Activated T-helper 1 cell treated with Interleukin-2 at 50 U/mL for 16 hours (primary cell): Measurements from ENCODE around the gene EME2.

Source experiments
- DNase-seq: peaks from one replicate; pipeline ENCODE4 v3.0.0-alpha.2; 2020; ENCODE audit warnings: low read depth

Gene EME2

DNA sequence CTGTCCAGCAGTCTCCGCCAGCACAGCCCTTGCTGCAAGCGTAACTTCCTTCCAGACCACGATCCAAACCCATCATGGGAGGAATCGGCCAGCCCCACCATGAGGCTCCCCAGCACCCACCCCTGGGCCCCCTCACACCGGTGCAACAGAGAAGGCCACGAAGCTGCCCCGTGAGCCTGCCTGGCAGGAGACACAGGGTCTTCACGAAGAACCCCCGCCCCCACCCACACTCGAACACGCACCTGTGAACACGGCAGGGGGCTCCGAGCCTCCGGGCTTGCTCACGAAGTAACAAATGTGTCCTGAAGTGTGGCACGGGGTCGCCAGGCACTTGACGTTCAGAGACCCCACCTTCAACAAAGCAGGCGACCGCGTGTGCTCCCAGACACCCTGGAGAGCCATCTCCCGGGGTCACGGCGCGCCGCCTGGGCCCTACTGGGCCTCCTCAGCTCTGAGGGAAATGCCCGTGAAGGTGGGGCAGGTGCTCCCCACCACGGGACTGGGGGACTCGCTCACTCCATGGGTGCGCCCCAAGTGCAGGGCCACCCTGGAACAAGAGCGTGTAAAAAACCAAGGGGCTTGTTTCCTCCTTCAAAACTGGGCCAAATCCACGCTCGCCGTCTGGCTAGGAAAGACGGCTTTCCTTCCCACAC, 46.4 kb downstream of the EME2 start:
- no peak for DNase-seq

DNA sequence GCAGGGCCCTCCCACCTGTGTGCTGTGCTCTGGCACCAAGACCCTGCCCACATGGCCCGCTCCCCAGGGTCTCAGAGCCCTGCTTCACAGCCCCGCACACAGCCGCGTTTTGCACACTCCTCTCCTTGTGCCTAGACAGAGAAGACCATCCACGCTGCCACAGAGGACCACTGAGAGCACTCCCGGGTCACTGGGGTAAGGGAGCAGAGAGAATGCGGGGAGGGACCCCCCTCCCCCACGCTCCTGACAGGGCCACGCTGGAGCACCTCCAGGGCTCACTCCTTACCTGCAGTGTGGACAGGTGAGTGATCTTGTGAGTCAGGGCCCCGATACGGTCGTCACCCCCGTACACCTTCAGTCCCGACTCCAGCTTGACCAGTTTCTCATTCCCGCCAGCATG, 47.0 kb downstream of the EME2 start:
- no peak for DNase-seq

GRCh38 chr16:1820096-1820945, 47.7 kb downstream of the EME2 start:
- no peak for DNase-seq

DNA sequence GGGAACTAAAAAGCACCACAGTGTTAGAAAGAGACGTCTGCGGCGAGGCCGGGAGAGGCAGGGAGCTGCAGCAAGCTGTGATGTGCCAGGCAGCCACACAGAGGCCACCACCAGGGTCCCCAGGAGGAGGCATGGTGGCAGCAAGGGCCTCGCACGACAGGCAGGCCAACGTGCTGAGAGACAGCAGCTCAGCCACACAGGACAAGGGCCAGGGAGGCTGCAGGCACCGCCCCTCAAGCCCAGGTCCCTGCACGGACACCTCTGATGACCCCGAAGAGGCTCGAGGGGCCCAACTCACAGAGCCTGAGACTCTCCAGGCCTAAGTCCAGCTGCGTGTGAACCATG, 48.3 kb downstream of the EME2 start:
- DNase-seq: no peak

DNA sequence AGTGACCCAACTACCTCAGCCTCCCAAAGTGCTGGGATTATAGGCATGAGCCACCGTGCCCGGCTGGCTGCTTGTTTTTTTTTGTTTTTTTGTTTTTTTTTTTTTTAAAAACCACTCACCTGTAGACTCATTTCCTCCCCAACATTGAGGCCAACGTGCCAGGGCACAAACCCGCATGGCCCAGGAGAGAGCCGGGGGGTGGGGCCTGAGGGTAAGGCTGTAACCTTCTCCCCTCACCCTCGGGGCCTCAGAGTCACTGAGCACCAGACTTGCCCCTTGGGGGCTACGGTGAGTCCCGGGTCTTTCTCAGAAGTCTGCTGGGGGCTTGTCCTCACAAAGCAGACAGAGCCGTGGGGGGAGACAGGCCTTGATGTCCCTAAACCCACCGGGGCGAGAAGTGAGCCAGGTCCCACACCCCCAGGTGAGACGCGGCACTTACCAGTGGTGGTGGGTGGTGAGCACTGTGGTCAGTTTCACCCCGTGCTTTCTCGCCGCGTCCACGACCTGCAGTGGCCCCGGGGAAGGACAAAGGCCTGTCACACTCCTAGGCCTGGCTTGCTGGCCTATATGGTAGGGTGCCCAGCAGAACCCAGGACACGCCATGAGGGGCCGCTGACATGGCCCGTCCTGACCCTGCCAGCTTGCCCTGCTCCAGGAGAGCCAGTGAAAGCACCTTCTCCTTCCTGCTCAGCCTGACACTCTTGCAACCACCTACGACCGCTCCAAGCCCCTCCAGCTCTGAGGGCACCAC, 49.4 kb downstream of the EME2 start:
- DNase-seq: no peak

GRCh38 chr16:1822801-1823200, 50.2 kb downstream of the EME2 start:
- DNase-seq: no peak

GRCh38 chr16:1823821-1824220, 51.2 kb downstream of the EME2 start:
- DNase-seq: no peak

GRCh38 chr16:1825381-1825863, 52.8 kb downstream of the EME2 start:
- no peak for DNase-seq
